ENCODE results near the gene HSD17B4.
A peak's percentile ranks its signal among the peaks of the same experiment; 100 is the strongest.
"Not testable (repeated sequence)": the region's sequence is repeated elsewhere in the genome, so short reads cannot be mapped to it uniquely, and the experiment has no call there.

The HSD17B4 gene

DNA sequence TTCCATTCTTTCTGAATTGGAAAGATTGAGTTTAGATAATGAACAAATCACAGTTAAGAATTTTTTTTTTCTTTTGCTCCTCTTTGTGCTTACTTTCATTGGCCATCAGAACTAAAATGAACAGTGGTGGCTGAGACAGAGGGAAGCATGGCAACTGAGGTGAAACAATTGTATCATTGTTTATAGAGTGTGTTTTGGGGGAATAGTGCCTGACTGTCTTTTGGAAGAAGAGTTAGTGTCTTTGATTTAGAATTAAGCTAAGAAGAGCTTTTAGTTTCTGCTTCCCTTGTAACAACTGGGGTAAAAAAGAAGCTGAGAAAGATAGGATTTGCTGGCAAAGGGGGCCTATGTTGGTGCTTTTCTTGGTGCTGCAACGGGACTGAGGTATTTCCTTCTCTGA lies 24.0 kb downstream of the HSD17B4 start:
- FAIRE-seq: no peak

GRCh38 chr5:119478781-119479180 lies 26.5 kb downstream of the HSD17B4 start:
- DNase-seq (ENCODE audit: low spot score): no peak
- no peak for FAIRE-seq

More for the DNA sequence above, 24.0 kb downstream of the HSD17B4 start:
- no peak for DNase-seq (ENCODE audit: low spot score)

DNA sequence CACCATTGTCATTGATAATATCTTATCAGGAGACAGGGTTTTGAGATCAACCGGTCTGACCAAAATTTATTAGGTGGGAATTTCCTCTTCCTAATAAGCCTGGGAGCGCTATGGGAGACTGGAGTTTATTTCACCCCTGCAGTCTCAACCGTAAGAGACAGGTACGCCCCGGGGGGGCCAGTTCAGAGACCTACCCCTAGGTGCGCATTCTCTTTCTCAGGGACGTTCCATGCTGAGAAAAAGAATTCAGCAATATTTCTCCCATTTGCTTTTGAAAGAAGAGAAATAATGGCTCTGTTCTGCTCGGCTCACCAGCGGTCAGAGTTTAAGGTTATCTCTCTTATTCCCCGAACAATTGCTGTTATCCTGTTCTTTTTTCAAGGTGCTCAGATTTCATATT lies 28.3 kb downstream of the HSD17B4 start:
- not testable (repeated sequence) for FAIRE-seq; DNase-seq (ENCODE audit: low spot score)

DNA sequence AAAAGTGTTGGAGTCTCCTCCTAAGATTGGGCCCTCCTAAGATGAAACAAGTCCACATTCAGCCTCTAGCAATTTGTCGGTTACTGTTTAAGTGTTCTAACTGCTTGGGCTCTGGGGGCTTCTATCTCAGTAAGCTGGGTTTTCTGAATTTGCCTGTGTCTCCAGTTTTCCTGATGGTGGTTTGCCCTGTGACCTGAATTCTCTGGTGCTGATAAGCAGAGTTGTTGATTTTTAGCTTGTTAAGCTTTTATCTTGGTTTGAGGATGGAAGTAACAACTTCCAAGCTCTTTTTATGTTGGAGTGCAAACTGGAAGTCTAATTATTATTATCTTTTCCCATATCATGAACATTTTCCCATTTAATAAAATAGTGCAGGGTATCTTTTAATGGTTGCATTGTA lies 30.9 kb downstream of the HSD17B4 start:
- no peak for FAIRE-seq
- no peak for DNase-seq (ENCODE audit: low spot score)

- DNase-seq (ENCODE audit: low spot score) (no peak), FAIRE-seq (peak; percentile 10)
Measured at GRCh38 chr5:119484884-119485283, 32.6 kb downstream of the HSD17B4 start.

DNA sequence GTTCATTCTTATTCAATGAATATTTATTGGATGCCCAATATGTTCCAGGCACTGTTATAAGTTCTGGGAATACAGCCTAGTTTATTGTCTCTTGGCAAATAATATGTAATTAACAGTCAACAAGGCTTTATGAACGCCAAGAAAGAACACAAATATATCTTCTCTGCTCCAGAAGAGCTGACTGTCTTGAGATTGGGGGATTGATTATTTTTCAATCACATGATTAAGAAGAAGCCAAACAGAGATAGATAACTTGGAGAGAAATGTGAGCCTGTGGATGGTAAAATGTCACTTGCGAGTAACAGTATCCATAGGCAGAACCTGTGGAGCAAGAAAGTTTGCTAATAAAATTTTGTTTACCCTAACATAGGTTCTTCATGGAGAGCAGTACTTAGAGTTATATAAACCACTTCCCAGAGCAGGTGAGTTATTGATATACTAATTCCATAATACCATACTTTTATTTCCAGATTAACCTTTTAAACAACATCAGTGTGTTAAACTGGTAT lies 49.4 kb downstream of the HSD17B4 start:
- FAIRE-seq (no peak), DNase-seq (ENCODE audit: low spot score) (no peak)

- FAIRE-seq; DNase-seq (ENCODE audit: low spot score): not testable (repeated sequence)
Measured at GRCh38 chr5:119503939-119504338, 51.6 kb downstream of the HSD17B4 start.

GRCh38 chr5:119512277-119512676 lies 60.0 kb downstream of the HSD17B4 start:
- no peak for FAIRE-seq
- DNase-seq (ENCODE audit: low spot score): no peak

DNA sequence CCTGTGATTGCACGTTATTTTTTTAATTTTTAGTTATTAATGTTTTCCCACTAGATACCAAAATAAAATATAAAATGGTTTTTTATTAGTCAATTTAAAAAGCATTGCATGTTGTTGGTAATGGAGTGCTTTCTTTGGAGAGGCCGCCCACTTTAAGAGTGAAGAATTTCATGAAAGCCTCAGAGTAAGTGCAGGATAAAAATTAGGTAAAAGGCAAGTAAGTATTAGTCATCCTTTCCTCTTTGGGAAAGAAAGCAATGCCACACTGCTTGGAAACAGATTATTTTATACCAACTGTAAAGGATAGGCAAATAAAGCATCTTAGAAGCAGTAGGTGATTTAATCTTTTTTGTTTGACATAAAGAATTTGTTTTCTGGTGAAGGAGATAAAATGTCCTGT lies 62.9 kb downstream of the HSD17B4 start:
- no peak for DNase-seq (ENCODE audit: low spot score)
- FAIRE-seq: peak; percentile 12

DNA sequence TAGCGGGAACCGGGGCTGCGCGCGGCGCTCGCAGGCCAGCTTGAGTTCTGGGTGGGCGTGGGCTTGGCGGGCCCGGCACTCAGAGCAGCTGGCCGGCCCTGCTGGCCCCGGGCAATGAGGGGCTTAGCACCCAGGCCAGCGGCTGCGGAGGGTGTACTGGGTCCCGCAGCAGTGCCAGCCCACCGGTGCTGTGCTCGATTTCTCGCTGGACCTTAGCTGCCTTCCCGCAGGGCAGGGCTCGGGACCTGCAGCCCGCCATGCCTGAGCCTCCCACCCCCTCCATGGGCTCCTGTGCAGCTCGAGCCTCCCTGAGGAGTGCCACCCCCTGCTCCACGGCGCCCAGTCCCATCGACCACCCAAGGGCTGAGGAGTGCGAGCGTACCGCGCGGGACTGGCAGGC lies 64.8 kb downstream of the HSD17B4 start:
- not testable (repeated sequence) for DNase-seq (ENCODE audit: low spot score)

GRCh38 chr5:119521232-119521631 lies 68.9 kb downstream of the HSD17B4 start:
- no peak for FAIRE-seq
- no peak for DNase-seq (ENCODE audit: low spot score)

More for the DNA sequence above, 64.8 kb downstream of the HSD17B4 start:
- FAIRE-seq: not testable (repeated sequence)

GRCh38 chr5:119522841-119523240 lies 70.5 kb downstream of the HSD17B4 start:
- FAIRE-seq: no peak

GRCh38 chr5:119524485-119524884 lies 72.2 kb downstream of the HSD17B4 start:
- DNase-seq (ENCODE audit: low spot score) (no peak), FAIRE-seq (no peak)

More at GRCh38 chr5:119522841-119523240, 70.5 kb downstream of the HSD17B4 start:
- DNase-seq (ENCODE audit: low spot score): no peak

DNA sequence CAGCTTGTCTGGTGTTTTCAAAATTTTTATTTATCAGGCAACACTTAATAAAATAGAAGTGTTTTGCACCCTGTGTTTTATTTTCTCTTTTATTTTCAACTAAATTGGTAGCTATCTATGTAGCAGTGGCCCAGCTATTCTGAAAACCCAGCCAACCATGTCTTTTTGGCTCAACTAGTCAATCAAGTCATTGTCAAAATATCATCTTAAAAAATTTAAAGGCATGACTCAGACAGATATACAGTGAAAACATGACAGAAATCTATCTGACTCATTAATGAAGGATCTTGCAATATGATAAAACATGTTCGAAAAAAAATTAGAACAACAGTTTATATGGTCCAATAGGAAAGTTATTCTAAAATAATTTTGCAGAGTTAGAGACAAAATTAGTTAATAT lies 75.1 kb downstream of the HSD17B4 start:
- FAIRE-seq (peak; percentile 79), DNase-seq (ENCODE audit: low spot score) (peak; percentile 29)

- no peak for FAIRE-seq
- DNase-seq (ENCODE audit: low spot score): no peak
Measured at GRCh38 chr5:119529811-119530210, 77.5 kb downstream of the HSD17B4 start.

DNA sequence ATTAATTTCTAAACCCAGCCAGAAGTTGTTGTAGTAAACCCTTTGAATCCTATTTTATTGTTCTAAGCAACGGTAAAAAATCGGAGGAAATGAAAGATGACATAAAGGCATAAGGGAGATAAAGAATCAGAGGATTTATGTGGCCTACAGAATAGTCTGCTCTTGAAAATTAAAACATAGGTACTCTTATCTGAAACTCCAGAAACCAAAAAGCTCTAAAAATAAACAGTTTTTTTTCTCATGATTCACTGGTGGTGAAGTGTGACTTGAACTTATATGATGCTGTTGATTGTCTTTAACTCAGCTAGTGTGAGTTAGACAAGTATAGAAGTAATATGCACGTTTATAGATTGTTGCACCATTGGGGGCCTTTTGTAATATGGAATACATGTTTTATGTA lies 80.3 kb downstream of the HSD17B4 start:
- DNase-seq (ENCODE audit: low spot score): no peak
- FAIRE-seq: no peak

DNA sequence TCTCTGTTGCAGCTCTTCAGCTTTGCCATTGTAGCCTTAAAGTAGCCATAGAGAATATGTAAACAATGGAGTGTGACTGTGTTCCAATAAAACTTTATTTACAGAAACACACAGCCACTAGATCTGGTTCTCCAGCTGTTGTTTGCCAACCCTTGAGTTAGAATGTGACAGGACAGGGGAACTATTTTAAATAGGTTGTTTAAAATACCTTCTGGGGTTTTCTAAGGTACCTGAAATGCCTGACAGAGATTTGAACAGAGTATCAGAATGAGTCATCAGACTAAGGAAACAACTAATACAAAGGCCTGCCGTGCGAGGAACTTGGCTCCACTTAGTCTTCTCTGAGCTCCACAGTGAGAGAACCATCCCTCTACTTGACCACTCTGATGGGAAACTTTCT lies 85.4 kb downstream of the HSD17B4 start:
- no peak for DNase-seq (ENCODE audit: low spot score)
- no peak for FAIRE-seq

DNA sequence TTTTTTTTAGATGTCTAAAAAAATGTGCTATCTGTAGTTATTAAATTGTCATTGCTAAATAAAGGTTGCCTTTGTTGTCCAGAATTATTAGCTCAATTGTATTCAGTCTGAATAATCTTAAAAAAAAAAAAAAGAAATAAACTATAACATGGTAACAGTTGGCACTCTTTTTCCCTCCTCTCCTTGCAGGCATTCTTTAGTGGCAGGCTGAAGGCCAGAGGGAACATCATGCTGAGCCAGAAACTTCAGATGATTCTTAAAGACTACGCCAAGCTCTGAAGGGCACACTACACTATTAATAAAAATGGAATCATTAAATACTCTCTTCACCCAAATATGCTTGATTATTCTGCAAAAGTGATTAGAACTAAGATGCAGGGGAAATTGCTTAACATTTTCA lies 89.4 kb downstream of the HSD17B4 start:
- no peak for DNase-seq (ENCODE audit: low spot score)
- FAIRE-seq: no peak

DNA sequence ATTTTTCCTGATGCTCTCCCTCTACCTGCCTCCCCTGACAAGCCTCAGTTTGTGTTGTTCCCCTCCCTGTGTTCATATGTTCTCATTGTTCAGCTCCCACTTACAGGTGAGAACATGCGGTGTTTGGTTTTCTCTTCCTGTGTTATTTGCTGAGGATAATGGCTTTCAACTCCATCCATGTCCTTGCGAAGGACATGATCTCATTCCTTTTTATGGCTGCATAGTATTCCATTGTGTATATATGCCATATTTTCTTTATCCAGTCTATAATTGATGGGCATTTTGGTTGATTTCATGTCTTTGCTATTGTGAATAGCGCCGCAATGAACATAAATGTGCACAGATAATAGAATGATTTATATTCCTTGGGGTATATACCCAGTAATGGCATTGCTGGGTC lies 99.5 kb downstream of the HSD17B4 start:
- FAIRE-seq: no peak
- DNase-seq (ENCODE audit: low spot score): no peak

DNA sequence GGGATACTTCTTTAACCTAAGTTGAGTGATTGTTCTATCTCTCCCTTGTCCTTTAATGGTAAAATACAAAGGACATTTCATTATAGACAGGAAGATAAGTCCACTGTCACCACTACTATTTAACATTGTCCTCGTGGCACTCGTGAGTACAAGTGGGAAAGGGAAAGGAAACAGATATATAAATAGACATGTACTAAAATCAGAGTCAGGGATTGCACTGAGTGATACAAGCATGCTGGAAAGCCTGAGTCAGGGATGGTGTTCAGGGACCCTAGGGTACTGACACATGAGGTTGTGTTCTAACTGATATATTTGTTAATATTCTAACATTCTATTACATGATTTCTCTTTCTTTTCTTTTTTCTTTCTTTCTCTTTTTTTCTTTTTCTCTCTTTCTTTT lies 102.3 kb downstream of the HSD17B4 start:
- DNase-seq (ENCODE audit: low spot score): no peak
- FAIRE-seq: no peak

- FAIRE-seq (no peak), DNase-seq (ENCODE audit: low spot score) (no peak)
Measured at GRCh38 chr5:119570910-119571309, 118.6 kb downstream of the HSD17B4 start.

GRCh38 chr5:119578937-119579336 lies 126.6 kb downstream of the HSD17B4 start:
- FAIRE-seq: no peak

GRCh38 chr5:119582987-119583386 lies 130.7 kb downstream of the HSD17B4 start:
- FAIRE-seq (no peak), DNase-seq (ENCODE audit: low spot score) (no peak)

More at GRCh38 chr5:119578937-119579336, 126.6 kb downstream of the HSD17B4 start:
- DNase-seq (ENCODE audit: low spot score): peak; percentile 25

DNA sequence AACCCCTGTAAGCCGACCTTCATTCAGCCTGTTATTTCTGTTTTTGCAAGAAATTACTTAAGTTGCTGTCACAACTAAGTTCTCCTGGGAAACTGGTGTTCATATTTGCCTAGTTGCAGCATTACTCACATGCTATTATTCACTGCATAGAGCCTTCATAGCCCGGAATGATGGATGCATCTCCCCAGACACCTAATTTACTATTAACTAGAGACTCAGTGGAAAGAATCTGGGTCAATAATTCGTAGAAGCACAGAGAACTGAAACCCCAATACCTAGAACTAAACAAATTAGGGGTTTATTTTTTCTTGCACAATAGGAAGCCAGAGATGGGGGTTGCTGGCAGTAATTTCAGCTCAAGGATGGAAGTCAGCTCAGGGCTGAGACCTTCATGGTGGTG lies 131.4 kb downstream of the HSD17B4 start:
- no peak for DNase-seq (ENCODE audit: low spot score)
- no peak for FAIRE-seq
